Epithelial cell of esophagus (primary cell): Measurements from ENCODE around the gene FGF7.
"Not testable (repeated sequence)": the region's sequence is repeated elsewhere in the genome, so short reads cannot be mapped to it uniquely, and the experiment has no call there.

ENCODE experiments used
- DNase-seq: peaks from one replicate; pipeline ENCODE4 v3.0.0; 2010; ENCODE audit warnings: low read depth
- H3K4me3 ChIP-seq: 2 replicates; pipeline ENCODE4 v1.5.1; 2011; ENCODE audit warnings: mild to moderate bottlenecking, low read length, control low read depth
- CTCF ChIP-seq: IDR thresholded peaks from 2 replicates; pipeline ENCODE4 v1.5.1; 2011; ENCODE audit warnings: low read depth, mild to moderate bottlenecking, low read length, control low read depth, inconsistent platforms; ENCODE audit not compliant: insufficient read depth; ENCODE audit errors: missing control alignments

The FGF7 gene

GRCh38 chr15:49423021-49423420 is at the start of gene FGF7:
Gene FGF7, plus strand, starts transcription at chr15:49423242. Its CDS starts 1,056 bp downstream, at chr15:49424298.
- no peak for TF ChIP-seq CTCF
- no peak within 1 kb of the TSS for H3K4me3 ChIP-seq
- DNase-seq: no peak

GRCh38 chr15:49379996-49380395 is 43.0 kb upstream of the FGF7 start:
- no peak for TF ChIP-seq CTCF
- H3K4me3 ChIP-seq: no peak overlapping the region
- DNase-seq: no peak

GRCh38 chr15:49380912-49381311 is 42.1 kb upstream of the FGF7 start:
- H3K4me3 ChIP-seq: no peak overlapping the region
- no peak for TF ChIP-seq CTCF
- DNase-seq: peak; percentile 6

- H3K4me3 ChIP-seq: no peak overlapping the region
- no peak for DNase-seq
- TF ChIP-seq CTCF: no peak
Measured at GRCh38 chr15:49382394-49382793, 40.6 kb upstream of the FGF7 start.

GRCh38 chr15:49383266-49383665 is 39.8 kb upstream of the FGF7 start:
- H3K4me3 ChIP-seq: no peak overlapping the region
- TF ChIP-seq CTCF: no peak
- peak; percentile 14 for DNase-seq

GRCh38 chr15:49387471-49387870 is 35.6 kb upstream of the FGF7 start:
- DNase-seq: no peak
- no peak for TF ChIP-seq CTCF
- no peak overlapping the region for H3K4me3 ChIP-seq

- not testable (repeated sequence) for H3K4me3 ChIP-seq, DNase-seq
Measured at GRCh38 chr15:49402515-49403296, 20.3 kb upstream of the FGF7 start.
